AG04449 (cell line): ENCODE data around the gene GPC5.

Experiments
- CTCF ChIA-PET: fragments of 350-600 bp; formaldehyde crosslinking; extraction: SDS; loops from one replicate; lab custom pipeline; 2021; ENCODE audit warnings: antibody characterized with exemption; lab: Yijun Ruan, JAX
- POLR2A ChIA-PET: fragments of 400-600, 350-600 bp; formaldehyde crosslinking; extraction: SDS; loops from one replicate; lab custom pipeline; 2020; ENCODE audit warnings: antibody characterized with exemption, inconsistent platforms; lab: Yijun Ruan, JAX
- DNase-seq: peaks from one replicate; pipeline ENCODE4 v3.0.0-alpha.2; 2010; ENCODE audit warnings: low read depth, low spot score
- H3K4me3 ChIP-seq: 2 replicates; pipeline ENCODE4 v1.5.1; 2011; ENCODE audit warnings: low read depth, mild to moderate bottlenecking, control low read depth, low read length
- TF ChIP-seq, protein P1 (sequence below): IDR thresholded peaks from one replicate; pipeline ENCODE4 v1.5.1; 2011; ENCODE audit warnings: mild to moderate bottlenecking, moderate library complexity, low read length, control low read depth, inconsistent platforms; ENCODE audit not compliant: insufficient read depth; ENCODE audit errors: missing control alignments

GPC5 gene

DNA sequence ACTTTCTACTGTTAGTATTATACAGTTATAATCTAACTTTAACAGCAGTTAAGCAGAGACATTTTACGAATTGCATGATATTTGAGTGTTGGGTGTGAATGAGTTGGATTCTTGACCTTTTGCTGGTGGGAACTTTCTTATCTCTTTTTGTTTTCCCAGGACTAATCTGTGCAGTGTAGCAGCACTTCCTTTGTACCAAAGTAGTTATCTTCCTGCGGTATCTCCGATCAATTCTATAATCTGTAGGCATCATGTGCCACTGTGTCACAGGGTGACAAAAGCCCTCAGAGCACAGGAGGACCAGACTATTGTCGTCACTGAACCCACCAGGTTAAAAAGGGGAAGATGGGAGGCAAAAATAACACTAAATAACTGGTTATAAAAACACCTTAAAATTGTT lies 823.5 kb downstream of the GPC5 start:
- H3K4me3 ChIP-seq = no peak overlapping the region
- CTCF ChIA-PET = no interaction called here
- POLR2A ChIA-PET = no interaction called here
- TF ChIP-seq, protein P1, sequence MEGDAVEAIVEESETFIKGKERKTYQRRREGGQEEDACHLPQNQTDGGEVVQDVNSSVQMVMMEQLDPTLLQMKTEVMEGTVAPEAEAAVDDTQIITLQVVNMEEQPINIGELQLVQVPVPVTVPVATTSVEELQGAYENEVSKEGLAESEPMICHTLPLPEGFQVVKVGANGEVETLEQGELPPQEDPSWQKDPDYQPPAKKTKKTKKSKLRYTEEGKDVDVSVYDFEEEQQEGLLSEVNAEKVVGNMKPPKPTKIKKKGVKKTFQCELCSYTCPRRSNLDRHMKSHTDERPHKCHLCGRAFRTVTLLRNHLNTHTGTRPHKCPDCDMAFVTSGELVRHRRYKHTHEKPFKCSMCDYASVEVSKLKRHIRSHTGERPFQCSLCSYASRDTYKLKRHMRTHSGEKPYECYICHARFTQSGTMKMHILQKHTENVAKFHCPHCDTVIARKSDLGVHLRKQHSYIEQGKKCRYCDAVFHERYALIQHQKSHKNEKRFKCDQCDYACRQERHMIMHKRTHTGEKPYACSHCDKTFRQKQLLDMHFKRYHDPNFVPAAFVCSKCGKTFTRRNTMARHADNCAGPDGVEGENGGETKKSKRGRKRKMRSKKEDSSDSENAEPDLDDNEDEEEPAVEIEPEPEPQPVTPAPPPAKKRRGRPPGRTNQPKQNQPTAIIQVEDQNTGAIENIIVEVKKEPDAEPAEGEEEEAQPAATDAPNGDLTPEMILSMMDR = no peak
- DNase-seq = no peak

- ChIA-PET POLR2A (no interaction called here), CTCF (no interaction called here)
- H3K4me3 ChIP-seq = no peak overlapping the region
- TF ChIP-seq, protein P1 = no peak
- no peak for DNase-seq
Observed at GRCh38 chr13:92224052-92224821, 825.8 kb downstream of the GPC5 start.

GRCh38 chr13:92224825-92225224 lies 826.4 kb downstream of the GPC5 start:
- TF ChIP-seq, protein P1 = no peak
- POLR2A ChIA-PET = no interaction called here
- CTCF ChIA-PET = no interaction called here

GRCh38 chr13:92225861-92226260 lies 827.4 kb downstream of the GPC5 start:
- no peak for DNase-seq
- TF ChIP-seq, protein P1 = no peak
- ChIA-PET POLR2A (no interaction called here), CTCF (no interaction called here)
- H3K4me3 ChIP-seq = no peak overlapping the region

More at GRCh38 chr13:92224825-92225224, 826.4 kb downstream of the GPC5 start:
- DNase-seq = no peak
- H3K4me3 ChIP-seq = no peak overlapping the region

DNA sequence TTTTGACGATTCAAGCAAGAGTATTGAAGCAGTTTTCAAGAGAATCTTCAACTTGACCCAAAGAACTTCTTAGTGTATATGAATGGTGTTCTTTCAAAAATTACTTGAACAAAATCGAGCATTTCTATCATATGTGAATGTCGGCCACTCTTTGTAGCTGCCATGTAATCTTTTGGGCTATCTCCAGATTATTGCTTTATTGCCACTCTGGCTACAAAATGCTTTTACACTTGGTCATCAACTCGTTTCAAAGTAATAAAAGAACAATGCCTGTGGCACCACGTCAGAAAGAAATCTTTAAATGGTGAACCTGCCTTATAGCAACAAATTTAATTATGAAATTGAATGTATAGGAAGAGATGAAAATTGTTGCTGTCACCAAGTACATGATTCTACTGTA lies 834.5 kb downstream of the GPC5 start:
- TF ChIP-seq, protein P1 = no peak
- CTCF ChIA-PET = no interaction called here
- no peak overlapping the region for H3K4me3 ChIP-seq
- POLR2A ChIA-PET = no interaction called here
- DNase-seq = no peak

DNA sequence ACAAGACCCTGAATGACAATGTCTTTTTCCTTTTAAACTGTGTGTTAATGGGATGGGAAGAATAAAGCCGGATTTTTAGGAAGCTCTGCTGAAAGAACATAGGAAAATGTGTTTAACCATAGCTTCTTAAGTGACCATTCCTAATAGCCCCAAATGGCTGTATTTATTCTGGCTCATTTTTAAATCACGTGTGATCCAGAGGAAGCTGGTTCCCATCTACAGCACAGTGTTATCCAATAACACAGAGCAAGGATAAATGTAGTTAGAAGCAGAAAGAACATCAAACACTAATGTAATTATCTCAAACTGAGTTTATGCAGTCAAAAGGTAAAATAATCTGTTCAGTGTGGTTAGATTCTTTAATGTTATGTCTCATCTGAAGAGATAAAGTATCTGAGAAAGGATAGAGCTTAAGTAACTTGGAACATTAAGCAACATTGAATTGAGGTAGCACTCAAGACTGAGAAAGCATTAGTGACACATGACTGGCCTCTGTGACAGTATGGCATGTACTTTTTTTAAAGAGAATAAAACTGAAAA lies 853.3 kb downstream of the GPC5 start:
- ChIA-PET POLR2A (no interaction called here), CTCF (no interaction called here)
- TF ChIP-seq, protein P1 = no peak
- H3K4me3 ChIP-seq = no peak overlapping the region
- no peak for DNase-seq
